H1 (cell line): ENCODE results near the gene MT1X. TPM values are rescaled to one million over a fixed set of nuclear protein-coding genes. Genes with fewer than 3 reads are reported as not detected.

Experiments
- CTCF ChIA-PET: fragments of 300-600 bp; sonication (Branson Sonifier 250); formaldehyde crosslinking; loops from one replicate; lab custom pipeline; 2021; ENCODE audit not compliant: partially characterized antibody; lab: Charles Lee
- POLR2A ChIA-PET: fragments of 300-600 bp; sonication (Branson Sonifier 250); formaldehyde crosslinking; loops from one replicate; lab custom pipeline; 2021; ENCODE audit warnings: inconsistent platforms; ENCODE audit not compliant: partially characterized antibody; lab: Charles Lee
- DNase-seq, 2 experiments: peaks; one replicate each; pipeline versions ENCODE4 v3.0.0 to v3.0.0-alpha.2; 2010 to 2022; ENCODE audit warnings: low spot score in 2 of 2, low read depth in 1 of 2, mixed read lengths in 1 of 2
- FAIRE-seq: peaks from 2 replicates; lab custom pipeline; 2011; peaks lifted over from hg19 to GRCh38; lab: Jason Lieb, UNC
- H2AFZ ChIP-seq: 2 replicates; pipeline ENCODE4 v1.8.1; 2012; ENCODE audit warnings: low read length, inconsistent platforms
- H2AK5ac ChIP-seq: 2 replicates; pipeline ENCODE4 v1.6.1; 2013; ENCODE audit warnings: low read depth, low read length
- H2BK120ac ChIP-seq: replicated peaks from 2 replicates; pipeline ENCODE3; 2013; ENCODE audit warnings: low read depth, low read length, inconsistent platforms
- H2BK12ac ChIP-seq: 2 replicates; pipeline ENCODE4 v1.6.1; 2013; ENCODE audit warnings: low read depth, low read length
- H2BK15ac ChIP-seq: 2 replicates; pipeline ENCODE4 v1.6.1; 2013; ENCODE audit warnings: low read length
- H2BK20ac ChIP-seq: 2 replicates; pipeline ENCODE4 v1.6.1; 2013; ENCODE audit warnings: low read length
- H2BK5ac ChIP-seq: 2 replicates; pipeline ENCODE4 v1.6.1; 2013; ENCODE audit warnings: low read depth, low read length
- H3K14ac ChIP-seq: 2 replicates; pipeline ENCODE4 v1.6.1; 2013; ENCODE audit warnings: inconsistent platforms; ENCODE audit not compliant: insufficient read length
- H3K18ac ChIP-seq: 2 replicates; pipeline ENCODE4 v1.6.1; 2013; ENCODE audit warnings: low read length; ENCODE audit errors: extremely low read depth
- H3K23ac ChIP-seq: 2 replicates; pipeline ENCODE4 v1.6.1; 2013; ENCODE audit warnings: inconsistent platforms; ENCODE audit not compliant: insufficient read length
- H3K23me2 ChIP-seq: 2 replicates; pipeline ENCODE4 v1.6.1; 2013; ENCODE audit warnings: low read depth, low read length
- H3K27ac ChIP-seq: 2 replicates; pipeline ENCODE4 v1.6.1; 2011; ENCODE audit warnings: low read depth, low read length, inconsistent platforms
- H3K27me3 ChIP-seq, 4 experiments: replicated peaks in 1 of 4; 1 replicate in 1 of 4; 2 replicates in 3 of 4; pipeline versions ENCODE4 v1.6.1 to v1.8.1; 2011 to 2013; ENCODE audit warnings: low read length in 3 of 4, mild to moderate bottlenecking in 3 of 4, inconsistent platforms in 2 of 4, mixed read lengths in 2 of 4, moderate library complexity in 1 of 4; ENCODE audit not compliant: control insufficient read depth in 3 of 4, insufficient read depth in 3 of 4; ENCODE audit errors: extremely low read depth in 1 of 4
- H3K36me3 ChIP-seq, 4 experiments: 2 replicates each; pipeline versions ENCODE4 v1.6.1 to v1.8.1; 2011 to 2013; ENCODE audit warnings: mild to moderate bottlenecking in 4 of 4, low read length in 3 of 4, moderate library complexity in 2 of 4, control low read depth in 1 of 4, inconsistent platforms in 1 of 4; ENCODE audit not compliant: insufficient read depth in 4 of 4, control insufficient read depth in 2 of 4
- H3K4ac ChIP-seq: replicated peaks from 2 replicates; pipeline ENCODE3; 2013; ENCODE audit warnings: low read length, low read depth, mixed read lengths, inconsistent platforms; ENCODE audit not compliant: insufficient read length
- H3K4me1 ChIP-seq, 4 experiments: replicated peaks in 1 of 4; 1 replicate in 1 of 4; 2 replicates in 3 of 4; pipeline versions ENCODE4 v1.6.1 to v1.8.1; 2011 to 2013; ENCODE audit warnings: low read length in 3 of 4, inconsistent platforms in 2 of 4, mixed read lengths in 1 of 4; ENCODE audit not compliant: insufficient read depth in 4 of 4, control insufficient read depth in 3 of 4
- H3K4me2 ChIP-seq, 2 experiments: 2 replicates each; pipeline versions ENCODE4 v1.6.1 to v1.8.1; 2011 to 2013; ENCODE audit warnings: low read depth in 2 of 2, low read length in 2 of 2, control low read depth in 1 of 2, inconsistent platforms in 1 of 2, mild to moderate bottlenecking in 1 of 2; ENCODE audit not compliant: insufficient read depth in 1 of 2
- H3K4me3 ChIP-seq, 4 experiments: fragments of 200-600, 300-600 bp in 1 of 4; sonication (generic), shearing (Covaris generic), sonication (Bioruptor Twin) in 1 of 4; 2 replicates each; pipeline versions ENCODE4 v1.5.1 to v1.8.1; 2011 to 2016; ENCODE audit warnings: low read length in 4 of 4, low read depth in 3 of 4, control low read depth in 2 of 4, inconsistent platforms in 2 of 4, mild to moderate bottlenecking in 2 of 4, mixed read lengths in 1 of 4, moderate library complexity in 1 of 4; ENCODE audit not compliant: insufficient read depth in 2 of 4; ENCODE audit errors: extremely low read depth in 1 of 4
- H3K56ac ChIP-seq: replicated peaks from 2 replicates; pipeline ENCODE3; 2013; ENCODE audit warnings: low read depth, mild to moderate bottlenecking, mixed read lengths, low read length, inconsistent platforms; ENCODE audit not compliant: insufficient read length
- H3K79me1 ChIP-seq: 2 replicates; pipeline ENCODE4 v1.6.1; 2013; ENCODE audit warnings: low read depth, low read length, control low read depth
- H3K79me2 ChIP-seq, 2 experiments: 2 replicates each; pipeline versions ENCODE4 v1.6.1 to v1.8.1; 2012 to 2013; ENCODE audit warnings: low read length in 2 of 2, mild to moderate bottlenecking in 2 of 2, inconsistent platforms in 1 of 2; ENCODE audit not compliant: insufficient read depth in 2 of 2, control insufficient read depth in 1 of 2
- H3K9ac ChIP-seq, 4 experiments: replicated peaks in 1 of 4; 1 replicate in 1 of 4; 2 replicates in 3 of 4; pipeline versions ENCODE4 v1.6.1 to v1.8.1; 2011 to 2013; ENCODE audit warnings: low read depth in 3 of 4, low read length in 3 of 4, control low read depth in 2 of 4, mild to moderate bottlenecking in 2 of 4, moderate library complexity in 2 of 4, inconsistent platforms in 1 of 4; ENCODE audit errors: extremely low read depth in 1 of 4
- H3K9me3 ChIP-seq, 2 experiments: 2 replicates each; pipeline versions ENCODE4 v1.6.1 to v1.8.1; 2012 to 2013; ENCODE audit warnings: mild to moderate bottlenecking in 2 of 2, moderate library complexity in 2 of 2, control low read depth in 1 of 2, inconsistent platforms in 1 of 2, low read depth in 1 of 2, low read length in 1 of 2, mixed read lengths in 1 of 2; ENCODE audit not compliant: insufficient read depth in 2 of 2
- H4K20me1 ChIP-seq, 2 experiments: replicated peaks in 1 of 2; 2 replicates each; pipeline versions ENCODE3 to v1.8.1; 2011 to 2013; ENCODE audit warnings: inconsistent platforms in 2 of 2, low read length in 2 of 2, mild to moderate bottlenecking in 1 of 2; ENCODE audit not compliant: insufficient read depth in 2 of 2, control insufficient read depth in 1 of 2
- H4K5ac ChIP-seq: 2 replicates; pipeline ENCODE4 v1.6.1; 2013; ENCODE audit warnings: low read length, low read depth, mixed read lengths, inconsistent platforms; ENCODE audit not compliant: insufficient read length
- H4K8ac ChIP-seq: 2 replicates; pipeline ENCODE4 v1.8.0; 2013; ENCODE audit warnings: mild to moderate bottlenecking, moderate library complexity, low read length, inconsistent platforms; ENCODE audit not compliant: insufficient read depth; ENCODE audit errors: extremely low read depth
- H4K91ac ChIP-seq: replicated peaks from 2 replicates; pipeline ENCODE3; 2013; ENCODE audit warnings: low read length, mixed read lengths, inconsistent platforms; ENCODE audit not compliant: insufficient read length
- ATF2 ChIP-seq: IDR thresholded peaks from 2 replicates; pipeline ENCODE4 v1.6.1; 2012; ENCODE audit warnings: low read length, inconsistent platforms
- BCL11A ChIP-seq, 2 experiments: IDR thresholded peaks; one replicate each; pipeline ENCODE4 v1.6.1; 2011; ENCODE audit warnings: low read depth in 2 of 2, low read length in 2 of 2, mild to moderate bottlenecking in 2 of 2
- BRCA1 ChIP-seq: IDR thresholded peaks from 2 replicates; pipeline ENCODE4 v1.6.1; 2012; ENCODE audit warnings: low read depth, low read length, improper control_type of control experiment
- CREB1 ChIP-seq: IDR thresholded peaks from 2 replicates; pipeline ENCODE4 v1.6.1; 2012; ENCODE audit warnings: inconsistent platforms
- HDAC2 ChIP-seq, 2 experiments: fragments of 300-600 bp in 1 of 2; sonication (generic) in 1 of 2; IDR thresholded peaks; 2 replicates each; pipeline ENCODE4 v1.6.1; 2011 to 2012; ENCODE audit warnings: low read depth in 2 of 2, low read length in 2 of 2, mild to moderate bottlenecking in 2 of 2, moderate library complexity in 2 of 2, borderline replicate concordance in 1 of 2, inconsistent platforms in 1 of 2
- MAX ChIP-seq: IDR thresholded peaks from 2 replicates; pipeline ENCODE4 v1.6.1; 2012; ENCODE audit warnings: inconsistent platforms
- POLR2A ChIP-seq, 2 experiments: IDR thresholded peaks; 1 replicate in 1 of 2; 2 replicates in 1 of 2; pipeline ENCODE4 v1.6.1; 2011; ENCODE audit warnings: low read depth in 2 of 2, low read length in 2 of 2, mild to moderate bottlenecking in 2 of 2; ENCODE audit errors: control extremely low read depth in 1 of 2
- RAD21 ChIP-seq, 2 experiments: IDR thresholded peaks in 1 of 2; conservative IDR thresholded peaks in 1 of 2; 2 replicates each; pipeline ENCODE4 v1.6.1; 2011; ENCODE audit warnings: low read depth in 2 of 2, low read length in 2 of 2, improper control_type of control experiment in 1 of 2, inconsistent platforms in 1 of 2, mild to moderate bottlenecking in 1 of 2, moderate library complexity in 1 of 2
- SRF ChIP-seq: IDR thresholded peaks from 2 replicates; pipeline ENCODE4 v1.6.1; 2011; ENCODE audit warnings: mild to moderate bottlenecking, low read depth, low read length, moderate library complexity
- TAF1 ChIP-seq: IDR thresholded peaks from 2 replicates; pipeline ENCODE4 v1.6.1; 2011; ENCODE audit warnings: mild to moderate bottlenecking, low read depth, low read length
- YY1 ChIP-seq: IDR thresholded peaks from 2 replicates; pipeline ENCODE4 v1.6.1; 2011; ENCODE audit warnings: low read depth, mild to moderate bottlenecking, low read length
- WGBS, 2 experiments: shearing (Covaris generic) in 1 of 2; methylation state at CpG; one replicate each; pipeline versions ENCODE4 v1.1.6 to v1.1.7; 2013 to 2015; ENCODE audit warnings: low lambda C conversion rate in 2 of 2, mixed read lengths in 2 of 2, inconsistent platforms in 1 of 2, low coverage in 1 of 2, missing lambda C conversion rate in 1 of 2; ENCODE audit not compliant: insufficient replicate concordance in 2 of 2, insufficient coverage in 1 of 2, insufficient read length in 1 of 2; ENCODE audit errors: extremely low coverage in 1 of 2, missing lambda C conversion rate in 1 of 2; 5-methylcytosine and 5-hydroxymethylcytosine counted together
- polyA plus RNA-seq, 7 experiments: library from polyadenylated mRNA; depleted of rRNA in 3 of 7; stranded (reverse) in 5 of 7; unstranded in 2 of 7; fragments of >200 nt in 5 of 7; fragments of 200-250 nt in 2 of 7; gene quantifications; 1 replicate in 5 of 7; 2 replicates in 1 of 7; 4 replicates in 1 of 7; pipeline versions ENCODE4 v1.2.1 to v1.2.3, GENCODE V29; 2011 to 2013; ENCODE audit warnings: missing spikeins in 2 of 7, mixed read lengths in 2 of 7
- total RNA-seq: library from RNA; stranded (reverse); fragmentation: NEBNext Ultra II Directional; extraction: Animal tissue kit (Norgen Biotek cat#: 25700); gene quantifications from 2 replicates; pipeline ENCODE4 v1.2.1, GENCODE V29; 2021

Gene MT1X
- total and polyA plus RNA-seq, 2 of the 8 experiments (the other 6 are each of a cell fraction or from before 2014, with no cell fraction given): 52.4 to 1,060 TPM

- Histone ChIP-seq H3K4me1 (peaks cover 0 to 3% (median 2%) of the 10 kb centered on the region in 4 experiments; a peak in 2 of 7 replicates), H4K20me1 (peaks cover 0 to 1% of the 10 kb centered on the region in 2 experiments), H4K5ac (no peak overlapping the region), H2BK20ac (no peak overlapping the region), H3K4me3 (no peak overlapping the region), H2AFZ (no peak overlapping the region), H3K79me1 (peaks cover 4% of the 10 kb centered on the region; the same call in 1 of the 2 replicates), H3K36me3 (no peaks in the 10 kb centered on the region), H3K18ac (no peak overlapping the region), H2BK15ac (no peak overlapping the region), H2BK12ac (no peak overlapping the region), H3K79me2 (peaks cover 3 to 18% of the 10 kb centered on the region in 2 experiments; a peak in 3 of 4 replicates), H3K9me3 (no peaks in the 10 kb centered on the region), H2AK5ac (no peak overlapping the region), H3K4ac (no peak overlapping the region), H2BK120ac (no peak overlapping the region), H3K4me2 (no peak overlapping the region), H3K23ac (no peak overlapping the region), H3K9ac (no peak overlapping the region), H3K23me2 (peaks cover 12% of the 10 kb centered on the region), H2BK5ac (no peak overlapping the region), H4K8ac (no peak overlapping the region), H3K14ac (no peak overlapping the region), H3K27me3 (no peaks in the 10 kb centered on the region), H3K27ac (no peak overlapping the region), H4K91ac (no peak overlapping the region), H3K56ac (no peak overlapping the region)
- FAIRE-seq (no peak), DNase-seq (no peak)
- ChIA-PET POLR2A (interaction anchor here (1.0 to 1.2 kb wide), 2 partner anchors 10 to 25 kb away, joined by 3 to 4 read pairs; no protein-coding TSS in a partner anchor), CTCF (interaction anchor here (1.2 to 2.5 kb wide), 2 partner anchors 11 to 66 kb away, joined by 3 to 6 read pairs; no protein-coding TSS in a partner anchor)
- WGBS, 2 experiments: 92% methylated on average over 6 of the region's 6 CpGs; no CpG with 5 or more reads in 1 of the 2 experiments
- TF ChIP-seq BCL11A (IDR thresholded peaks at IDR 0.05; ENCODE audit: low read depth in 2 of 2, low read length in 2 of 2) (no peak), ATF2 (no peak), HDAC2 (IDR thresholded peaks at IDR 0.05; ENCODE audit: borderline replicate concordance in 1 of 2, low read depth in 2 of 2, low read length in 2 of 2) (no peak), POLR2A (IDR thresholded peaks at IDR 0.05; ENCODE audit: control extremely low read depth in 1 of 2, low read depth in 2 of 2, low read length in 2 of 2) (no peak), YY1 (no peak), MAX (no peak), RAD21 (IDR thresholded peaks at IDR 0.05 in 1 of 2, conservative IDR thresholded peaks at IDR 0.05 in 1 of 2; ENCODE audit: low read depth in 2 of 2, low read length in 2 of 2) (no peak), BRCA1 (no peak), SRF (no peak), CREB1 (no peak), TAF1 (no peak)
Observed at GRCh38 chr16:56726926-56727325, 44.7 kb downstream of the MT1X start.
